HG03354 (cell line): Measurements from ENCODE around the gene SMIM22.

Experiments
- ATAC-seq: cut with Tn5 transposase; IDR thresholded peaks from one replicate; pipeline ENCODE4 v1.9.1; 2021; ENCODE audit warnings: mild to moderate bottlenecking; ENCODE audit not compliant: unreplicated experiment, poor library complexity, severe bottlenecking

Gene SMIM22

DNA sequence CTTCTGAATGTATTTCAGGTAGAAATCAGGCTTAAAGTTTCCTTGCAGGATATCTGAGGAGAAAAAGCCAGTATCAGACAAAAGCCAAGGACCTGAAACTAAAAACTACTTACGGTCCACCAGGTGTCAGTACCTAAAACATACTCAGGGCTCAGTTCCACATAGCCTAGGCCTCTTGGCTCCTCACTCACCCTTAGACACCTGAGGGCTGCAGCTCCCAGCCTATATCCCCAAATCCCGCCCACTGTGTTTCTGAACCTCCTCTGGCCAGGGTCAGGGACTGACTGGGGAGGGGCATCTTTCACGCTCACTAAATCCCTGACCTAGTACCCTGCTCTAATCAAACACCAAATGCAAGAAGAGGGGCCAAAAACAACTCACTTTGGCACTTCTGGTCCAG, 16.1 kb downstream of the SMIM22 start:
- no peak for ATAC-seq

DNA sequence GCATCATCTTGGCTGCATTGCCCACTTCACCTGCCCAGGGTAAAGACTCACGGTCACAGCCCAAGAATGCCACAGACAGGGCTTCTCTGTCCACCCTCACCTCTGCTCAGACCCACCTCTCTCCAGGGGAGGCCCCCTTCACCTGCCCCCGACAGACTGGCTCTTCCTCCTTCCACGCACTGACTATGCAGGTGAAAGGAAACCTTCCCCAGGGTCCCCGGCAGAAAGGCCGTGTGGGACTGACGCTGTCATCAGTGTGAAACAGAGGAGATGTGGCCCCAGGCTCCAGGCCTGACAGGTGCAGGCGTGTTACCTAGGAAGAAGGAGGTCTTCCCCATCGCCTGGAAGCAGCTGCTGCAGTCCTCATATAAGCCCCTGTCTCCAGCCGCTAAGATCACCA, 16.6 kb downstream of the SMIM22 start:
- no peak for ATAC-seq

GRCh38 chr16:4813251-4814003, 18.3 kb downstream of the SMIM22 start:
- no peak for ATAC-seq

GRCh38 chr16:4814046-4814445, 18.9 kb downstream of the SMIM22 start:
- no peak for ATAC-seq

DNA sequence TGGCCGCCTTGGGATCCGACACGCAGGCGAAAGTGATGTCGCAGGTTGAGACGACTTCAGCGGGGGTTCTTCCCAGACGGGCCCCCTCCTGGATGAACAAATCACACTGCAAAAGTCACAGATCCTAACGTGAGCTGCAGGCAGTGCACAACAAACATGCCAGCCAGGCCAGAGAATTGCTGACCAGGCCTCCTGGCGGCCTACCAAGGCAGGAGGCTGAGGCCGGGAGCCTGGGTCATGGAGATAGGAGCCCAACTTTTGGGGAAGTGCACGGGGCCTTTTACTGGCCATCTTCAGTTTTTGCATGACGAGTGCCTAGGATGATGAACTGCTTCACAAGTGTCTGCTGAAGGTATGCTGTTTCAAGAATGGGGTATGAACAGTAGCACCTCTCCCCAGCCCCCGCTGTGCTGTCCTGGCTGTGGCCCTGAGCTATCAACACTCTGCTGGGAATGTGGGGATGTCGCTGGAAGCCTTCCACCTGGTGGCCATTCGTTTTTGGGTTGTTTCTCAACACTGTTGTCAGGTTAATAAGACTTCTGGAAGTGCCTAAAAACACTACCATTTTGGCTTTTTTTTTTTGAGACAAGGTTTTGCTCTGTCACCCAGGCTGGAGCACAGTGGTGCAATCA, 19.5 kb downstream of the SMIM22 start:
- ATAC-seq: no peak

GRCh38 chr16:4820652-4821051, 25.5 kb downstream of the SMIM22 start:
- no peak for ATAC-seq

GRCh38 chr16:4825196-4825595, 30.0 kb downstream of the SMIM22 start:
- ATAC-seq: no peak

- no peak for ATAC-seq
Observed at GRCh38 chr16:4826526-4826925, 31.4 kb downstream of the SMIM22 start.

- no peak for ATAC-seq
Observed at GRCh38 chr16:4826980-4827379, 31.8 kb downstream of the SMIM22 start.

- ATAC-seq: no peak
Observed at GRCh38 chr16:4828567-4829321, 33.6 kb downstream of the SMIM22 start.

- no peak for ATAC-seq
Observed at GRCh38 chr16:4830408-4830807, 35.2 kb downstream of the SMIM22 start.

GRCh38 chr16:4831616-4832015, 36.4 kb downstream of the SMIM22 start:
- ATAC-seq: no peak

DNA sequence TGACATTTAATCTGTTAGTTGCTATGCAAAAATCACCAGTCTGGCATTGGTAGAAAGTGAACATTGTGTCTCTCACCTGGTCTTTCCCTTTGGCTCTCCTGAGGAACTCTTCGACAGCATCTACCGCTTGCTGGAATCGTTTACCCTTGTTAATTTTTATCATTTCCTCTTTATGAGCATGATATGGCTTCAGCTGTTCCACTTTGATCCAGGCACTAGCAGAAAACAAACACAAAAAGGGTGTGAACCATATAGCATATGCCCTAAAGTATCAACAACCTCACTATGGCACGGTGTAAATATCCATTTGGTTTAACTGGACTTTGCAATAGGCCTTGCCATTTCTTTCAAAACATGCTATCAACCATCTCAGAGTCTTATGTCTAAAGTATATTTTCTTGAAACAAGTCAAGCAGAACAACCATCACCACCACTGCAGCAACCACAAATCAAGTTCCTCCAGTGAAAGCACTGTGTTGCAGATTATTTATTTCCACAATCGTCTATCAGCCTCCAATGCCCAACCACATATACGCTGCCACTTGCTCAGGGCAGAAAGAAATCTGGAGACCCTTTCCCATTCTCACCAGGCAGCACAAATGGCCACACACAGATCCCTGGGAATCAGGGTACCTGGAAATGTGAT, 37.7 kb downstream of the SMIM22 start:
- no peak for ATAC-seq

DNA sequence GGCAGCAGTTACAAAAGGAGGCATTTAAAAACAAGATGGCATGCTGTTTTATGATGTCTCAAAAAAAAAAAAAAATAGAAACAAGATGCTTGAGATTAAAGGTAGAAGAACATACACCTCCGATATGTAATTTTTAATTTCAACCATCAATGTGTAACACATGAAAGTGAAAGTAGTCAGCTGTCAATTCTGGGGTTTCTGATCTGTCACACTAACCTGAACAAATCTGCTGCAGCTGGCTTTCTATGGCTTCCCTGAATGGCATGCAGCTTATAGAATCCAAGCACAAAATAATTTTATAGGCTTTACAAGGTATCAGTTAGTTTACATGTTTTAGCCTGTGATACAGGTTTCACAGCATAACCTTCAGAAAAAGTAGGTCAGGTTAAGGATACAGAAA, 38.4 kb downstream of the SMIM22 start:
- ATAC-seq: no peak

DNA sequence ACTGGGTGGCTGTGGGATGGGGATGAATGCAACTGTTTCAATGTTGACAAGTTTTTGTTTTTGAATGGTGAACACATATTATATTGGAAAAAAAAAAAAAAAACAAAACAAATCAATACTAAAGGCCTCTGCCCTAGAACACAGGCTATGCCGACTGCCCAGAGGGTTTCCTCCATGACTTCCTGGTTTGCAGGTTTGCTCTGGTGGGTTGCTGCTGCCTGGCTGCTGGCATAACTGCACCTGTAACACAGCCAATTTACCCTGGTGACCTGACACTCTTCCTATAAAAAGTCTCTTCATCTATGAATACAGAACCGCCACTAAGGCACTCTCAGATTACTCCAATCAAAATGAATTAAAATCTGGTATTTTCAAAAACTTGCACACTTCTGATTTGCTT, 41.6 kb downstream of the SMIM22 start:
- no peak for ATAC-seq

GRCh38 chr16:4837733-4838501, 42.7 kb downstream of the SMIM22 start:
- ATAC-seq: no peak

- no peak for ATAC-seq
Observed at GRCh38 chr16:4839942-4840341, 44.8 kb downstream of the SMIM22 start.

DNA sequence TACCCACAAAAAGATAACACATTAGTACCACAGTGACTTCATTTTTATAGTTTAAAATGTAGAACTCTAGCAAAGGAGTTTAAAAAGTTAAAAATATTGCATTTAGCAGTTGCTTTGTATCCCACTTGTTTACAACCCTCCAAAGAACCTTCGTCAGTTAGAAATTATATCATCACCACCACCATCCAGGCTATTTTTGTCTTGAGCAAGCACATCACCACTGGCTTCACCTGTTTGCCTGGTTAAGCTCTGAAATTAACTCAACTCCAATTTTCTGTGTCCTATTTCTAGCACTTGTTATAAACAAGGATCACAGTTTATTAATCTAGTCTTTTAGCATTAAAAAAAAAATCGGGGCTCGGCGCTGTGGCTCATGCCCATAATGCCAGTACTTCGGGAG, 45.8 kb downstream of the SMIM22 start:
- no peak for ATAC-seq
